ENCODE measurements around the gene ECM2.

- TF ChIP-seq EZH2 (optimal IDR thresholded peaks at IDR 0.05; ENCODE audit: low read depth, low read length) (no peak), CTCF (IDR thresholded peaks at IDR 0.05; ENCODE audit: low read length) (no peak), EZH2phosphoT487 (IDR thresholded peaks at IDR 0.05; ENCODE audit: low read length) (no peak)
Measured at GRCh38 chr9:92484563-92484962, 51.2 kb downstream of the ECM2 start.

Measured in MM.1S (cell line).